LoVo (cell line): ENCODE data around the gene ATP5F1D.
A peak's percentile ranks its signal among the peaks of the same experiment; 100 is the strongest.

Experiments
- DNase-seq: peaks from one replicate; pipeline ENCODE4 v3.0.0-alpha.2; 2016; ENCODE audit warnings: low spot score

The ATP5F1D gene

DNA sequence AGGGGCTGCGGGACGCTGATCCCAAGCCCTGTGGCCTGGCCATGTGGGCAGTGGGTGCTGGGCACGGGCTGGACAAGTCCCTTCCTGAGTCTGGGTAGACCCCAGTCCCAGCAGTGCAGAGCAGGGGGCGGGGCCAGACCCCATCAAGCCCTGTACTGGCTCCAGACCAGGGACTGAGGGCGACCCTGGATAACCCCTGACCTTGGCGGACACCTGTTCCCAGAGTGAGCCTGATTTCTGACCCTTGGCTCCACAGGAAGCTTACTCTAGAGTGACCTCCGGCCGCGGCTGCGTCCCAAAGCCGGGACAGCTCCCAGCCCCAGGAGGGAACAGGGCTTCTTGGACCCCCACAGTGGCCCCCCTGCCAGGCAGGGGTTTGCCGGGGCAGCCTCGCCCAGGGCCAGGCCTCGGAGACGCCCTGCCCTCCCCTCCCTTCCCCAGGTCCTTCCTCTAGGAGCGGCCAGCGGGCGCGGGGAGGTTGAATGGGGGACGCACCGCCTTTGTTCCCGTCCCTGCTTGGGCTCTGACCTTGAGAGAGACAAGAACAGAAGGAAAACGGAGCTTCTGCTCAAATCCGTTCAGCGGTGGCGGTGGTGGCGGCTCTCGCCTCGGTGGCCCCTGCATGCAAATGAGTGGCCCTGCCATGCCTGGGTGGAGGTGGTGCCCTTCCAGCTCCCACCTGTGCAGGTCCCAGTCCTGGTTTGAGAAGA is 41.8 kb downstream of the ATP5F1D start:
- no peak for DNase-seq

GRCh38 chr19:1283917-1284292 is 42.4 kb downstream of the ATP5F1D start:
- no peak for DNase-seq

DNA sequence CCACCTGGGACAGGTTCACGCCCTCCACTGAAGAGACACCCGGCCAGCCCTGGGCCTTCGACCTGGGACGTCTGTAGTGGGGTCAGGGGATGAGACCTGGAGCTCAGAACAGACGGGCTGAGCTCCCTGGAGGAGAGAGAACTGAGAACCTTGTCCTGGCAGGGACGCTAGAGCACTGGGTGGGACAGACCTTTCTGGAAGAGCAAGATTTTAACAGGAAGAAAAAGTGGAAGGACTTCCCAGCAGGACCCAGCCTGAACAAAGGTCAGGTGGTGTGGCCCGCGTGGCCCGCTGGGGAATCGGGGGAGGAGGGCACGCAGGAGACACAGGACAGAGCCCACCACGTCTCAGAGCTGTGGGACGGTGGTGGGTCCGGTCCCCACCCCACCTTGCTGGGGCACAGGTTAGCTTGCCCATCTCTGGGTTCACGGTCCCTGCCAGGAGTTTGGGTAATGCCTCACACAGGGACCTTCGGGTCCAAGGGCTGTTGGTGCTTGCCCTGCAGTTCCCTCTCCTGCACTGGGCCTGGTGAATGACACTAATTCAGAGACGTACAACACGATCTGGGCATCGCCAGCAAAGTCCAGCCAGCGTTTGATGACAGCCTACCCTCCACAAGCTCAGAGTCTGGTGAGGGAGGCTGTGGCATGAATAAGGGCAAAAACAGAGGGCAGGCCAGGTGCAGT is 42.9 kb downstream of the ATP5F1D start:
- peak; percentile 46 for DNase-seq

DNA sequence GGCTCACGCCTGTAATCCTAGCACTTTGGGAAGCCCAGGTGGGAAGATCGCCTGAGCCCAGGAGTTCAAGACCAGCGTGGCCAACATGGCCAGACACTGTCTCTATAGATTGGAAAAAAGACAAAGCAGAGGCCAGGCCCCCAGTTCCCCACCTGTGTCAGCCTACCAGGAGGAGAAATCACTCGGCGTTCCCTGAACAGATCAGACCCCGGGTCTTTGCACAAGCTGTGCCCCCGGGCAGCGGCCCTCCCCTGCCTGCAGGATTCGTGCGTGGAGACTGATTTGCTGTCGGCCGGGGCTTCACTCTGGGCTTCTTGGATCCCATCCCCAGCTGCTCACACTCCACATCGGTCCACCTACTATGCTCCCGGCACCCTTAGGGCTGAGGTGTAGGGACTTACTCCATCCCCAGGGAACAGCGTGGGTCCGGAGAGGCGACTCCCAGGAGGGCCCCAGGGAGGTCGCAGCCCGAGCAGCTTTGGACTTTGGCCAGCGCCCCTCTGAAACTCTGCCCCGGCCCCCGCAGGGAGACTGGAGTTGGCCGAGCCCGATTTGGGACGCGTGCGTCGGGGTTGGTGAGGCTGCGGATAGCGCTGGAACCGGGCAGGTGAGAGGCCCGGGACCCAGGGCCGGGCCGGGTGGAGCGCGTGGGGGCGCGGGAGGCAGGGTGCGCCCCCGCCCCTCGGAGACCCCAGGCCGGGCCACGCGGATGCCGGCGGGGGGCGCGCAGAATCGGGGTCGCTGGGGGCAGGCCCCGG is 43.6 kb downstream of the ATP5F1D start:
- DNase-seq, result no peak

DNA sequence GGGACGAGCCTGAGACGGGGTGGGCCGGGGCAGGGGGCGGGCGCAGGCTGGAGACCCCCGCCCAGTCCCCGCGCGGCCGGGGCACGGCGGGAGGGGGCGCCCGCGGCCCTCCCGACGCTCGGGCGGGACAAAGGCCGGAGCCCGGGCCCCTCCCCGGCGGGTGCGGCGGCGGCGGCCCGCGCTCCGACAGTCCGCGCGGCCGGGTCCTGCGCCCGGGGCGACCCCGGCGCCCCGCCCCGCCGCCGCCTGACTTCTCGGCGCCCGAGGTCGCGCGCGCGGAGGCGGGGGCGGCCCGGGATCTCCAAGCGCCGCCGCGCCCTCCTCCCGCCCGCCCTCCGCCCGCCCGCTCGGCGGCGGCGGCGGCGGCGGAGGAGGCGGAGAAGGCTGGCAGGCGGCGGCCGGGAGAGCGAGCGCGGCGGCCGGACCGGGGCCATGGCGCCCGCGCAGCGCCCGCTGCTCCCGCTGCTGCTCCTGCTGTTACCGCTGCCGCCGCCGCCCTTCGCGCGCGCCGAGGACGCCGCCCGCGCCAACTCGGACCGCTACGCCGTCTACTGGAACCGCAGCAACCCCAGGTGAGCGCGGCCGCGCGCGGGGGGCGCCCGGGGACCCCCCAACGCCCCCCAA is 44.3 kb downstream of the ATP5F1D start, which contains the start of gene EFNA2:
TSS of gene EFNA2 (plus strand) at position 137 of the 624 bp plus-strand sequence. CDS start at position 433, 296 bp downstream.
- DNase-seq, result no peak

DNA sequence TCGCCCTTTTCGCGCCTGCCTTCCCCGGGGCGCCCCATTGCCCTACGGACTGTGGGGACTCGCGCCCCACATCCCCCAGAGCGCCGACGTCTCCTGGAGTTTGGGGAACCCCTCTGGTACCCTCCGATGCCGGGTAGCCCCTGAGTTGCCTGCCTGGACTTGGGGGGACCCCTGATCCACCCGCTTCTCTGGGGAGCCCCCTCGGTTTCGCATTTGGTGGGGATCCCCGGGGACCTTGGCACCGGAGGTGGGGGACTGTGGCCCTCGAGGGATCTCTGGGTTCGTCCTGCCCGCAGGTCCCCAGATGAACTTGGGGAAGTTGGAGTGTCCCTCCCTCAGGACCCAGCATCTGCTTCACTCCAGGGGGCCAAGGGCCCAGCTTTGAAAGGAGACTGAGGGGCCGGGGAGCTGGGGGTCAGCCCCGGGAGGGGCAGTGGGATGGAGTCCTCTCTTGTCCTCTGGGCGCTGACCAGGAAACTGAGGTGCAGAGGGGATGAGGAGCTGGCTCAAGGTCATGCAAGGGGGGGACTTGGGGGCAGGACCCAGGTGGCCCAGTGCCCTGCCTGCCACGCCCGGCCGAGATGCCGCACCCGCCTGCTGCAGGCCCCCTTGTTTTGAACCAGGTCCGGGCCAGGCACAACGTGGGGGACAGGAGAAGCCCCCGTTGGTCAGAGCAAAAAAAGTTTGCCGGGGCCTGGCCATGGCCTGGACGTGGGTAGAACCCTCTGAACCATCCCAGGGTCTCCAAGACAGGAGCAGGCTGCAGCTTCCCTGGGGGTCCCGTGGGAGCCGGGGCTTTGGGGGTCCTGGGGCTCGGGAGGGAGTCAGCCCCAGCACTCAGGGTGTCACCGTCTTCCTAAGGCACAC is 45.2 kb downstream of the ATP5F1D start:
- no peak for DNase-seq

DNA sequence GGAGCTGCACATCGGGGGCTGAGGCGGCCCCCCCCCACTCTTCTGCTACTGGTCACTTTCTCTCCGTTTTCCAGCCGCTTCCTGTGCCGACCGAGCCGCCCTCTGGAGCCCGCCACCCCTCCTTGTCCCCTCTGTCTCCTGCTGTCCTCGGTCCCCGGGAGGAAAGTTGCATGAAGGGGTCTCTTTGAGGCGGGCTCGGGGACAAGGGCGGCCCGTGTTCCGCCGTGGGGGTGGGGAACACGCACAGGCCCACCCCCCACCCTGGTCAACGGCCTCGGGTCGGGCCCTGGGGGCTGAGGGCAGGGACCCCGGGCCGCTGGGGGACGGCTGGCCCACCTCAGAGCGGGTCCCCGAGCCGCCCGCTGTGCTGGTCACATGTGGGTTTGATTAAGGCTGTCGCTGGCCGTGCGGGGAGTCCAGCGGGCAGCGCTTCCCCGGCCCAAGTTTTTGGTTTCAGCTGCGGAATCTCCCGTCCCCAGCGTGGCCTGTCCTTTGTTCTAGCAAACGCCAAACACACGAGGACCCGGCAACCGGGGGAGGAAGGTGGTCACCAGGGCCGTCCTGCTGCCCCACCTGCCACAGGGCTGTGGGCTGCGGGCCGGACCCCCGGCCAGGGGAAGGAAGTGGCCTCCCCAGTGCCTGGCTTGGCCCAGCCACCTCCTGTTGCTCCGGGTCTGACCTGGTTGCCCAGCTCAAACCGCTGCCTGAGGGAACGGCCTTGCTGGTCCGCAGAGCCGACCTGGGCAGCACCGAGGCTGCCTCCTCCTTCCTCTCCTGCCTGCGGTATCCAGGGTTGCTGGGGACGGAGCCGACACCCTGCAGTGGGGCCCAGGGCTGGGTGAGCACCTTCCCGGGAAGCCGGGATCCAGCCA is 46.0 kb downstream of the ATP5F1D start:
- no peak for DNase-seq

DNA sequence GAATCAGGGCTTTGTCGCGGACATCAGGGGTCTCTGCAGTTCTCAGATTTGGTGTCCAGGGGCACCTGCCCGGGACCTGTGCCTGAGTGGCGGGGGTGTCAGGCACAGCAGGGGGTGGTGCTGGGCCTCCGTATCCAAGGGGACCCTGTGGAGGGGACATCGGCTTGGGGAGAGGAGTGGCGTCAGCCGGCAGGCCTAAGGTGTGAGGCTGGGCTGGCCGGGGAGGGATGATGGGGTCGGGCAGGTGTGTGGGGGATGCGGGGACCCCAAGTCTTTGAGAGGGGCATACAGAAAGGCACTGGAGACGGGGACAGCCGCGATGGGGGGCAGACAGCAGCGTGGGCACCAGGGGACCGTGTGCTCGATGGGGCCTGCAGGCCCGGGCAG is 46.7 kb downstream of the ATP5F1D start:
- DNase-seq, result no peak

DNA sequence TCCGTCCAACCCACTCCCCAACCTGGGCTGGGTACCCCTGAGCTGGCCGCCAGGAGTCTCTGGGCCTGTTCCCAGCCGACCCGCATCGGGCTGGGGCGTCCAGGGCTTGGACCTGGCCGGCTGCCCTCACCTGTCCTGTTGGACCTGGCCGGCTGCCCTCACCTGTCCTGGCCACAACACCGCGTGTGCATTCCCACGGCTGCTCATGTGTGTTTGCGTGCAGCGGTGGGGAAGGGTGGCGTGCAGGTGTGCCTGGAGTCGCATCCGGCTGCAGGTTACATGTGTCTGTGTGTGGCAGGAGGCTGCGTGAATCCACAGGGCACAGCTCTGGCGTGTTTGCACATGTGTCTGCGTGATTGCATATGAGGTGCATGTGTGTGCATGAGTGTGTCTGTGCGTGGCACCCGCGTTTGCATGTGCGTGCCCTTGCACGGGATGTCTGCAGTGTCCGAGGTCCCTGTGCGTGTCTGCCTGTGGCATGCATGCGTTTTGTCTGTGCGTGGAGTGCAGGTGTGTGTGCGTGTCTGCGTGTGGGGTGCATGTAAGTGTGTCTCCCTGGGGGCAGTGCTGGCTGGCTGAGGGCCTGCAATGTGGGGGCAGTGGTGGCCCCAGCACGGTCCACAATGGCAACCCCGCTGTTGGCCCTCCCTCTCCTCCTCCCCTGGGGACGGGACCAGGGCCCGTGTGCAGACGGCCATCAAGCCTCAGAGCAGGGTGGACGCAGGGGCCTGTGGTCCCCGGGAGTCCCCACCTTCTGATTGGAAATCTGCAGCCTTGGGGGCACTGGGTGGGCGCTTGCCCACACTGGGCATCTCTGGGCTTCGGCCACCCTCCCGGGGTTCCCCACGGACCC is 47.5 kb downstream of the ATP5F1D start:
- DNase-seq, result no peak

GRCh38 chr19:1289686-1290025 is 48.1 kb downstream of the ATP5F1D start:
- DNase-seq, result no peak

- DNase-seq, result no peak
Measured at GRCh38 chr19:1290196-1290702, 48.7 kb downstream of the ATP5F1D start.

DNA sequence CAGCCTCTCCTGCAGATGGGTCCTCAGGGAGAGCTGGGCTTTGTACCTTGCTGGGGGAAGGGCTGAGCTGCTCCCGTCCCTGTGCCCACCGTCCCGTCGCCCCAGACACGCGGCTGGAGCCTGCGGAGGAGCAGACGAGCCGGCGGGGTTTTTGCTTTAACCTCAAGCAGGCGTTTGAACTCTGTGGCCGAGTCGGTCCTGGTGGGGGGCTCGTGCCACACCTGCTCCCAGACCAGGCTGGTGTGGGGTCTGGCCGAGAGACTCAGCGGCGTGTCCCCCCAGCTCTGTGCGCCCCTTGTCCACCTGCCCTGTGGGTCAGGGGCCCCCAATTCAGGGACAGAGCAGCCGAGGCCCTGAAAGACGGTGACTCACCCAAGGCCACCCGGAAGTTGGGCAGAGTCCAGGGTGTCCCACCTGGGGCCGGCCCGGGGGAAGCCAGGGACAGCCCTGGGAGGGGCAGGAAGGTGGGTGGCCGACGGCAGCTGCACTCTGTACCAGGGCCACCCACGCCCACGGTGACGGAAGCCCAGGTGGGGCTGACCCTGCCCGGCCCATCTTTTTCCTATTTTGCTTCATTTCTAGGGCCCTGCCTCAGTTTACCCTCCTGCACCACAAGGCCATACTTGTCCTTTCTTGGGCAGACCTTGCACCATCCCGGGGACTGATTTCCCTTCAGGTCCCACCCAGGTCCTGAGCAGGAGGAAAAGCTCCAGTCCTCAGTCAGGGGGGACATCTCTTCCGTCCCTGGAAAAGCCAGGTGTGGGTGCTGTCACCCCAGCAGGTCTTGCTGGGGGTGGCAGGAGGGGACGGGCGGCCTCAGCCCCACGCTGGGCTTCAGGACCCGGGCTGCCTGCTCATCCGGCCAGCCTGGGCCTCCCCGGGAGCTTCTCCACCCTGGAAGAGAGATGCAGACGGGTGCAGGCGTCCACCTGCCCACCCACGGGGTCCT is 49.4 kb downstream of the ATP5F1D start:
- DNase-seq, result peak; percentile 34

GRCh38 chr19:1291761-1292418 is 50.3 kb downstream of the ATP5F1D start:
- no peak for DNase-seq

- DNase-seq, result no peak
Measured at GRCh38 chr19:1292419-1293151, 51.0 kb downstream of the ATP5F1D start.

GRCh38 chr19:1293782-1294604 is 52.4 kb downstream of the ATP5F1D start:
- no peak for DNase-seq
